Neuronal stem cell (in vitro differentiated cells): ENCODE data around the gene PDCD1.
"Not testable (repeated sequence)": the region's sequence is repeated elsewhere in the genome, so short reads cannot be mapped to it uniquely, and the experiment has no call there.

Experiments used
- DNase-seq: peaks from one replicate; pipeline ENCODE4 v3.0.0-alpha.2; 2013; ENCODE audit warnings: low spot score
- H2AFZ ChIP-seq: one replicate; pipeline ENCODE4 v1.6.1; 2013; ENCODE audit warnings: mild to moderate bottlenecking, low read length, inconsistent platforms
- H2AK5ac ChIP-seq: 2 replicates; pipeline ENCODE4 v1.6.1; 2013; ENCODE audit warnings: low read depth, mild to moderate bottlenecking, inconsistent platforms, low read length, moderate library complexity, mixed read lengths
- H2BK120ac ChIP-seq: 2 replicates; pipeline ENCODE4 v1.6.1; 2013; ENCODE audit warnings: low read depth, mild to moderate bottlenecking, inconsistent platforms, low read length, moderate library complexity, mixed read lengths
- H2BK12ac ChIP-seq: one replicate; pipeline ENCODE4 v1.6.1; 2013; ENCODE audit warnings: low read length, inconsistent platforms
- H2BK15ac ChIP-seq: 2 replicates; pipeline ENCODE4 v1.6.1; 2013; ENCODE audit warnings: mild to moderate bottlenecking, low read length, inconsistent platforms, mixed read lengths
- H2BK5ac ChIP-seq: one replicate; pipeline ENCODE4 v1.6.1; 2013; ENCODE audit warnings: inconsistent platforms, mild to moderate bottlenecking, low read length, moderate library complexity
- H3K14ac ChIP-seq: one replicate; pipeline ENCODE4 v1.6.1; 2013; ENCODE audit warnings: low read length, inconsistent platforms
- H3K18ac ChIP-seq: 2 replicates; pipeline ENCODE4 v1.6.1; 2013; ENCODE audit warnings: low read length, inconsistent platforms
- H3K23ac ChIP-seq: 2 replicates; pipeline ENCODE4 v1.6.1; 2013; ENCODE audit warnings: low read depth, mild to moderate bottlenecking, mixed read lengths, low read length, inconsistent platforms; ENCODE audit not compliant: poor library complexity
- H3K27ac ChIP-seq: replicated peaks from 3 replicates; pipeline ENCODE4 v1.5.1; 2013; ENCODE audit warnings: low read length, inconsistent platforms
- H3K27me3 ChIP-seq, 3 experiments: 2 replicates each; pipeline ENCODE4 v1.6.1; 2013; ENCODE audit warnings: low read length in 3 of 3, mild to moderate bottlenecking in 2 of 3, inconsistent platforms in 1 of 3, low read depth in 1 of 3, mixed read lengths in 1 of 3, moderate library complexity in 1 of 3; ENCODE audit not compliant: control insufficient read depth in 3 of 3, insufficient read depth in 3 of 3
- H3K36me3 ChIP-seq, 2 donors: replicated peaks in 1 of 2; 2 replicates each; pipeline ENCODE4 v1.6.1; 2013; ENCODE audit warnings: low read length in 2 of 2; ENCODE audit not compliant: control insufficient read depth in 2 of 2, insufficient read depth in 2 of 2
- H3K4ac ChIP-seq: 2 replicates; pipeline ENCODE4 v1.6.1; 2013; ENCODE audit warnings: inconsistent platforms, mild to moderate bottlenecking, low read length, moderate library complexity
- H3K4me1 ChIP-seq, 2 donors: 1 replicate in 1 of 2; 2 replicates in 1 of 2; pipeline ENCODE4 v1.6.1; 2013; ENCODE audit warnings: low read length in 2 of 2, low read depth in 1 of 2; ENCODE audit not compliant: control insufficient read depth in 2 of 2, insufficient read depth in 1 of 2
- H3K4me2 ChIP-seq: one replicate; pipeline ENCODE4 v1.6.1; 2013; ENCODE audit warnings: mild to moderate bottlenecking, low read length, inconsistent platforms; ENCODE audit not compliant: insufficient read depth, poor library complexity, severe bottlenecking
- H3K4me3 ChIP-seq, 2 donors: 2 replicates each; pipeline ENCODE4 v1.5.1; 2013; ENCODE audit warnings: low read length in 2 of 2, mild to moderate bottlenecking in 2 of 2, inconsistent platforms in 1 of 2, moderate library complexity in 1 of 2
- H3K79me1 ChIP-seq: one replicate; pipeline ENCODE4 v1.6.1; 2013; ENCODE audit warnings: low read depth, mild to moderate bottlenecking, inconsistent platforms, low read length, moderate library complexity
- H3K9ac ChIP-seq: one replicate; pipeline ENCODE4 v1.6.1; 2013; ENCODE audit warnings: mild to moderate bottlenecking, low read depth, low read length, inconsistent platforms; ENCODE audit not compliant: poor library complexity
- H3K9me3 ChIP-seq, 2 donors: replicated peaks in 1 of 2; 2 replicates each; pipeline versions ENCODE3 to v1.6.1; 2013; ENCODE audit warnings: low read length in 2 of 2, mild to moderate bottlenecking in 2 of 2, inconsistent platforms in 1 of 2, low read depth in 1 of 2, mixed read lengths in 1 of 2, moderate library complexity in 1 of 2; ENCODE audit not compliant: control insufficient read depth in 2 of 2, insufficient read depth in 1 of 2
- H4K8ac ChIP-seq: one replicate; pipeline ENCODE4 v1.6.1; 2013; ENCODE audit warnings: low read depth, mild to moderate bottlenecking, inconsistent platforms, low read length, moderate library complexity
- H4K91ac ChIP-seq: one replicate; pipeline ENCODE4 v1.6.1; 2013; ENCODE audit warnings: low read length, low read depth, mild to moderate bottlenecking, inconsistent platforms; ENCODE audit not compliant: poor library complexity
- WGBS, 2 donors: extraction: QIAGEN DNeasy Blood & Tissue Kit; methylation state at CpG; one replicate each; pipeline ENCODE4 v1.1.7; 2013; ENCODE audit warnings: missing lambda C conversion rate in 2 of 2, mixed read lengths in 1 of 2; ENCODE audit not compliant: insufficient read length in 2 of 2, insufficient replicate concordance in 1 of 2; ENCODE audit errors: extremely low coverage in 2 of 2; 5-methylcytosine and 5-hydroxymethylcytosine counted together

PDCD1 gene

GRCh38 chr2:241834527-241835210 lies 24.0 kb downstream of the PDCD1 start:
- H3K9me3 ChIP-seq = peaks cover 0 to 9% of the 10 kb centered on the region in 2 donors
- H2BK120ac ChIP-seq = no peak overlapping the region
- no peak overlapping the region for H4K91ac ChIP-seq
- H2BK5ac ChIP-seq = no peak overlapping the region
- H3K36me3 ChIP-seq = no peaks in the 10 kb centered on the region
- no peak for DNase-seq
- no peak overlapping the region for H2AFZ ChIP-seq
- no peak overlapping the region for H3K23ac ChIP-seq
- H3K4me3 ChIP-seq = no peak overlapping the region
- no peak overlapping the region for H3K14ac ChIP-seq
- no peak overlapping the region for H4K8ac ChIP-seq
- no peak overlapping the region for H2AK5ac ChIP-seq
- H3K9ac ChIP-seq = no peak overlapping the region
- H3K79me1 ChIP-seq = no peaks in the 10 kb centered on the region
- no peak overlapping the region for H3K4ac ChIP-seq
- H2BK12ac ChIP-seq = no peak overlapping the region
- no peak overlapping the region for H3K27ac ChIP-seq
- H3K4me1 ChIP-seq = no peaks in the 10 kb centered on the region
- H2BK15ac ChIP-seq = no peak overlapping the region
- WGBS, 2 donors = no CpG with 5 or more reads among the region's 10 CpGs
- H3K27me3 ChIP-seq = peaks cover 0 to 8% (median 0%) of the 10 kb centered on the region in 3 experiments
- H3K4me2 ChIP-seq = no peak overlapping the region
- no peak overlapping the region for H3K18ac ChIP-seq

- H3K27me3 ChIP-seq, H3K79me1 ChIP-seq, H2AFZ ChIP-seq: not testable (repeated sequence)
Observed at GRCh38 chr2:241833756-241834526, 24.8 kb downstream of the PDCD1 start.

GRCh38 chr2:241833101-241833663 lies 25.5 kb downstream of the PDCD1 start:
- WGBS, 2 donors = no CpG with 5 or more reads among the region's 13 CpGs
- Histone ChIP-seq H4K8ac (no peak overlapping the region), H3K27ac (no peak overlapping the region), H3K9me3 (peaks cover 0 to 9% of the 10 kb centered on the region in 2 donors), H2AK5ac (no peak overlapping the region), H3K4me1 (no peaks in the 10 kb centered on the region), H3K36me3 (no peaks in the 10 kb centered on the region), H2AFZ (no peak overlapping the region), H3K18ac (no peak overlapping the region), H3K4me2 (no peak overlapping the region), H3K27me3 (peaks cover 0 to 8% (median 0%) of the 10 kb centered on the region in 3 experiments), H2BK5ac (no peak overlapping the region), H3K4me3 (no peak overlapping the region), H3K4ac (no peak overlapping the region), H3K23ac (no peak overlapping the region), H2BK15ac (no peak overlapping the region), H3K9ac (no peak overlapping the region), H4K91ac (no peak overlapping the region), H3K79me1 (no peaks in the 10 kb centered on the region), H2BK12ac (no peak overlapping the region), H2BK120ac (no peak overlapping the region), H3K14ac (no peak overlapping the region)
- DNase-seq = no peak

More at GRCh38 chr2:241833756-241834526, 24.8 kb downstream of the PDCD1 start:
- H3K27ac ChIP-seq, H3K9ac ChIP-seq, H2BK120ac ChIP-seq, H3K14ac ChIP-seq, H3K4ac ChIP-seq, DNase-seq, H3K4me1 ChIP-seq, H3K23ac ChIP-seq, H4K8ac ChIP-seq, H4K91ac ChIP-seq, H2AK5ac ChIP-seq, H2BK5ac ChIP-seq, H2BK12ac ChIP-seq, H3K36me3 ChIP-seq, H3K4me2 ChIP-seq, H3K4me3 ChIP-seq, H2BK15ac ChIP-seq, H3K9me3 ChIP-seq: not testable (repeated sequence)
- WGBS, 2 donors = no CpG with 5 or more reads among the region's 28 CpGs
- peak overlapping the region; percentile 48 for H3K18ac ChIP-seq

- Histone ChIP-seq H4K91ac (no peak overlapping the region), H3K27me3 (no peaks in the 10 kb centered on the region), H3K9me3 (peaks cover 9 to 11% of the 10 kb centered on the region in 2 donors), H2BK15ac (no peak overlapping the region), H4K8ac (no peak overlapping the region), H3K27ac (no peak overlapping the region), H3K4me3 (no peak overlapping the region), H2BK12ac (no peak overlapping the region), H3K23ac (no peak overlapping the region), H2BK120ac (no peak overlapping the region), H3K79me1 (no peaks in the 10 kb centered on the region), H3K14ac (no peak overlapping the region), H3K4me2 (no peak overlapping the region), H3K9ac (no peak overlapping the region), H2BK5ac (no peak overlapping the region), H2AK5ac (no peak overlapping the region), H3K4ac (no peak overlapping the region), H3K36me3 (no peaks in the 10 kb centered on the region), H2AFZ (no peak overlapping the region), H3K4me1 (no peaks in the 10 kb centered on the region), H3K18ac (no peak overlapping the region)
- no CpG with 5 or more reads among the region's 2 CpGs for WGBS, 2 donors
- no peak for DNase-seq
Observed at GRCh38 chr2:241827394-241827793, 31.3 kb downstream of the PDCD1 start.
